NT2/D1 (cell line): ENCODE results near the gene IMPA2.

Experiments
- DNase-seq: peaks from one replicate; pipeline ENCODE4 v3.0.0-alpha.2; 2011; ENCODE audit warnings: low read depth, low spot score
- H3K27me3 ChIP-seq: 2 replicates; pipeline ENCODE4 v1.6.0; 2011; ENCODE audit warnings: mild to moderate bottlenecking; ENCODE audit not compliant: insufficient read length, insufficient read depth
- H3K36me3 ChIP-seq: 2 replicates; pipeline ENCODE4 v1.6.1; 2011; ENCODE audit warnings: mild to moderate bottlenecking, low read length, mixed read lengths; ENCODE audit not compliant: insufficient read depth, insufficient read length
- H3K4me1 ChIP-seq: 2 replicates; pipeline ENCODE4 v1.5.1; 2011; ENCODE audit not compliant: insufficient read depth, insufficient read length
- H3K4me3 ChIP-seq: 2 replicates; pipeline ENCODE4 v1.5.1; 2011; ENCODE audit warnings: low read depth; ENCODE audit not compliant: insufficient read length
- H3K9ac ChIP-seq: 2 replicates; pipeline ENCODE4 v1.6.0; 2011; ENCODE audit warnings: low read depth; ENCODE audit not compliant: insufficient read length
- H3K9me3 ChIP-seq: 2 replicates; pipeline ENCODE4 v1.5.1; 2011; ENCODE audit warnings: mild to moderate bottlenecking, low read length; ENCODE audit not compliant: insufficient read depth
- SUZ12 ChIP-seq: IDR thresholded peaks from 2 replicates; pipeline ENCODE4 v1.6.1; 2011; ENCODE audit not compliant: insufficient read length, insufficient read depth; ENCODE audit errors: extremely low read depth
- YY1 ChIP-seq: IDR thresholded peaks from 2 replicates; pipeline ENCODE4 v1.6.1; 2011; ENCODE audit not compliant: insufficient read length, insufficient read depth
- ZNF274 ChIP-seq: IDR thresholded peaks from 2 replicates; pipeline ENCODE4 v1.6.1; 2011; ENCODE audit warnings: mild to moderate bottlenecking, low read depth, low read length

IMPA2 gene

DNA sequence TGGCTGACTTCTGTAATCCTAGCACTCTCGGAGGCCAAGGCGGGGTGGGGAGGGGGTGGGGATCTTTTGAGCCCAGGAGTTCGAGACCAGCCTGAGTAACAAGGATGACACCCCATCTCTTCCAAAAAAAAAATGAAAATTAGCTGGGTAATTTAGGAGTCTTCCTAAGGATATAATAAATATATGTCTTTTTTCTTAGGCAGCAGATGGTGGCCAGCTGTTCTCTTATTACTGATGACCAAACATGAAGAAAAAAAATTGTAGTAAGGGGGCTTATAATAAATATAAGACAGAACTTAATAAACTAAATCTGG is 4.2 kb upstream of the IMPA2 start:
- no peak for DNase-seq
- no peak overlapping the region for H3K9ac ChIP-seq
- H3K9me3 ChIP-seq: no peaks in the 10 kb centered on the region
- no peaks in the 10 kb centered on the region for H3K27me3 ChIP-seq
- H3K4me1 ChIP-seq: no peaks in the 10 kb centered on the region
- H3K4me3 ChIP-seq: no peak overlapping the region
- no peak for TF ChIP-seq YY1
- no peak for TF ChIP-seq SUZ12
- TF ChIP-seq ZNF274: no peak
- H3K36me3 ChIP-seq: no peaks in the 10 kb centered on the region

GRCh38 chr18:11978956-11979355 is 2.4 kb upstream of the IMPA2 start:
- peak overlapping the region; percentile 42 for H3K9ac ChIP-seq
- H3K9me3 ChIP-seq: no peaks in the 10 kb centered on the region
- H3K36me3 ChIP-seq: peaks cover 2% of the 10 kb centered on the region
- no peak for TF ChIP-seq ZNF274
- TF ChIP-seq YY1: no peak
- TF ChIP-seq SUZ12: no peak
- no peak overlapping the region for H3K4me3 ChIP-seq
- no peaks in the 10 kb centered on the region for H3K27me3 ChIP-seq
- H3K4me1 ChIP-seq: peaks cover under 1% of the 10 kb centered on the region
- no peak for DNase-seq

GRCh38 chr18:11980163-11980493 is 1.2 kb upstream of the IMPA2 start:
- H3K4me3 ChIP-seq: peak overlapping the region; percentile 55

DNA sequence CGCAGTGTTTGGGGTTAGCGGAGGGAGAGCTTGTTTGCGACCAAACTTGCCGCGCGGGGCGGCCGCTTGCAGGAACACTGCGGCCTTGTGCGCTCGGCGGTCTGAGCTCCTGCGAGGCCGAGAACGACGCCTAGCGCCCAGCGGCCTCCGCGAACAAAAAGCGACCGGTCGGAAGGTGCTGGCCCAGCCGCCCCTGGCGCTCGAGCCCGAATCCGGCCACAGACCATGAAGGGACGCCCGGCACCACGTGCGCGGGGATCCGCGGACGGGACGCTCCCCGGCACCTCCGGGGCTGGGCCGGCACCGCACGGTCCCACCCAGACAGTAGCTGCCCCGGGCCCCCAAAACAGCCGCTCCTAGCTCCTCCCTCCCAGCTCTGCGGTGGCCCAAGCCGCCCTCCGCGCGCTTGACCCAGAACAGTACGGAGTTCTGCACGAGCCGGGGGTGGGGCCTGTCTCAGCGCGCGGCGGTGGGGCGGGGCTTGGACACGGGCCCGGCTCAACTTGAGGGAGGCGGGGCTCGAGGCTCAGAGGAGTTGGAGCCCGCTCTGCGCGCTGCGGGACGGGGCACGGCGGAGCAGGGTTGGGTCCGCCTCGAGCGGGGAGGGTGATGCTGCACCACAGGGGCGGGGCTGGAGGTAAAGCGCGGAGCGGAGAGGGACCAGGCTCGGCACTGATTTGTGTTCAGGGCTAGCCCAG is 664 bp upstream of the IMPA2 start:
- Histone ChIP-seq H3K9me3 (no peaks in the 10 kb centered on the region), H3K27me3 (no peaks in the 10 kb centered on the region), H3K9ac (peak overlapping the region; percentile 83), H3K4me1 (peaks cover 4% of the 10 kb centered on the region), H3K4me3 (peak overlapping the region; percentile 55), H3K36me3 (peaks cover 9% of the 10 kb centered on the region)
- DNase-seq: peak; percentile 93
- TF ChIP-seq ZNF274 (no peak), YY1 (no peak), SUZ12 (no peak)

More at GRCh38 chr18:11980163-11980493, 1.2 kb upstream of the IMPA2 start:
- Histone ChIP-seq H3K36me3 (peaks cover 5% of the 10 kb centered on the region), H3K27me3 (no peaks in the 10 kb centered on the region), H3K9me3 (no peaks in the 10 kb centered on the region), H3K4me1 (peaks cover 3% of the 10 kb centered on the region), H3K9ac (peak overlapping the region; percentile 83)
- TF ChIP-seq YY1: no peak
- no peak for TF ChIP-seq SUZ12
- TF ChIP-seq ZNF274: no peak
- no peak for DNase-seq

GRCh38 chr18:11981543-11982366 is 448 bp downstream of the IMPA2 start:
- peak overlapping the region; percentile 72 for H3K4me3 ChIP-seq
- peaks cover 5% of the 10 kb centered on the region for H3K4me1 ChIP-seq
- no peak for DNase-seq
- no peaks in the 10 kb centered on the region for H3K27me3 ChIP-seq
- TF ChIP-seq SUZ12 (no peak), ZNF274 (no peak), YY1 (no peak)
- peaks cover 13% of the 10 kb centered on the region for H3K36me3 ChIP-seq
- H3K9me3 ChIP-seq: no peaks in the 10 kb centered on the region
- H3K9ac ChIP-seq: peak overlapping the region; percentile 79

- Histone ChIP-seq H3K4me1 (peaks cover 5% of the 10 kb centered on the region), H3K9me3 (no peaks in the 10 kb centered on the region), H3K27me3 (no peaks in the 10 kb centered on the region), H3K4me3 (peak overlapping the region; percentile 72), H3K9ac (peak overlapping the region; percentile 23), H3K36me3 (peaks cover 13% of the 10 kb centered on the region)
- TF ChIP-seq SUZ12 (no peak), ZNF274 (no peak), YY1 (no peak)
- DNase-seq: no peak
Observed at GRCh38 chr18:11982981-11983380, 1.7 kb downstream of the IMPA2 start.

GRCh38 chr18:11983592-11983991 is 2.3 kb downstream of the IMPA2 start:
- Histone ChIP-seq H3K9ac (no peak overlapping the region), H3K27me3 (no peaks in the 10 kb centered on the region), H3K36me3 (peaks cover 13% of the 10 kb centered on the region), H3K9me3 (no peaks in the 10 kb centered on the region), H3K4me1 (peaks cover 5% of the 10 kb centered on the region), H3K4me3 (no peak overlapping the region)
- TF ChIP-seq ZNF274 (no peak), SUZ12 (no peak), YY1 (no peak)
- DNase-seq: no peak
